ENCODE results near the gene STARD8.

DNA sequence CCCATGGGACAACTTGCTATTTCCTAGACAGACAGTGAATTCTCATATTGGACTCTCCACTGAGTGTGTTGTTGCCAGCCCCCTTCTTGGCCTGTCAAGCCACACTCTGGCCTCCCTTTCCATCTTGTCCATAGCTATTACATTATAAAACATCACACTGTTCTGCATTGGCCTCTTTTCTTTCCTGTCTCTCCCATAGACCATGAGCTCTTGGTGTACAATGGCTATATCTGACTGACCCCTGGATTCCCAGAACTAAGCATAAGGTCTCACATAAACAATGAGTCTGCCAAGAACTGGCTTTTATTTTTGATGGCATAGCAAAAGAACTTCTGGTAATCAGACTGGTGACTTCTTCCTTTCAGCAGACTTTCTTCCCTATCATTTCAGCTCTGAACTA, 23.8 kb downstream of the STARD8 start:
- TF ChIP-seq POLR2A (IDR thresholded peaks at IDR 0.05; ENCODE audit: low read length), result no peak
- TF ChIP-seq GATA1 (IDR thresholded peaks at IDR 0.05; ENCODE audit: low read depth, low read length), result no peak

Data from erythroblast (primary cell).